ENCODE data around the gene CAPN13. TPM values are rescaled to one million over a fixed set of nuclear protein-coding genes. Genes with fewer than 3 reads are reported as not detected.

Gene CAPN13
- total RNA-seq, 1 experiment from 2014 or later, result not detected

DNA sequence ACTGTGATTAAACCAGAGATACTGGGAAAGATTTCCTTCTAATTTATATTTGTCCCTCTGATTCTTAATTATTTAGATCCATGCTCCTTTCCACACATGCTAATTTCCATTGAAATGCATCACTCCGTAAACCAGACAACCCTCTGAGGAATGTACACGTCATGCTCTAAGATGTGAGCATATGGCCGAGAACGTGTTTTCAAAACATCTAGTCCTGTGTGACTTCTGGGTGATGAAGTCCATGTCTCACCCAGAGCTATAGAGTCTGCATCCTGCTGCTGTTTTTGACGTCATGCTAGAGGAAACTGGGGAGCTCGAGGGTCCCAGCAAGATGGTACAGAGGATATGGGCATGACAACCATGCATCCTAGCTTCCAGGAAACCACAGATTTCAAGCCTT is 53.6 kb downstream of the CAPN13 start:
- POLR2A ChIA-PET, result no interaction called here
- H3K4me3 ChIP-seq (ENCODE audit: low read depth in 2 of 2, low read length in 2 of 2), result no peak overlapping the region
- intact Hi-C loops (cut with micrococcal nuclease; ENCODE audit: unreplicated experiment), result no loop called here
- ATAC-seq, result no peak
- H3K27ac ChIP-seq (ENCODE audit: low read length), result no peak overlapping the region
- H3K9me3 ChIP-seq (ENCODE audit: control insufficient read depth, insufficient read depth, low read depth, low read length), result no peaks in the 10 kb centered on the region
- no peaks in the 10 kb centered on the region for H3K36me3 ChIP-seq (ENCODE audit: control insufficient read depth, insufficient read depth, low read length)
- BruUV-seq (replicated peaks), result no TSS peak
- no peaks in the 10 kb centered on the region; the same call in 1 of the 2 replicates for H3K4me1 ChIP-seq (ENCODE audit: control insufficient read depth, insufficient read depth, low read length)
- TF ChIP-seq SIN3A (IDR thresholded peaks at IDR 0.05; ENCODE audit: borderline replicate concordance, insufficient read depth, low read depth, low read length) (no peak), TCF7L2 (IDR thresholded peaks at IDR 0.05; ENCODE audit: low read depth, low read length) (no peak), CTCF (IDR thresholded peaks at IDR 0.05) (no peak)
- TF ChIP-seq, protein P1, sequence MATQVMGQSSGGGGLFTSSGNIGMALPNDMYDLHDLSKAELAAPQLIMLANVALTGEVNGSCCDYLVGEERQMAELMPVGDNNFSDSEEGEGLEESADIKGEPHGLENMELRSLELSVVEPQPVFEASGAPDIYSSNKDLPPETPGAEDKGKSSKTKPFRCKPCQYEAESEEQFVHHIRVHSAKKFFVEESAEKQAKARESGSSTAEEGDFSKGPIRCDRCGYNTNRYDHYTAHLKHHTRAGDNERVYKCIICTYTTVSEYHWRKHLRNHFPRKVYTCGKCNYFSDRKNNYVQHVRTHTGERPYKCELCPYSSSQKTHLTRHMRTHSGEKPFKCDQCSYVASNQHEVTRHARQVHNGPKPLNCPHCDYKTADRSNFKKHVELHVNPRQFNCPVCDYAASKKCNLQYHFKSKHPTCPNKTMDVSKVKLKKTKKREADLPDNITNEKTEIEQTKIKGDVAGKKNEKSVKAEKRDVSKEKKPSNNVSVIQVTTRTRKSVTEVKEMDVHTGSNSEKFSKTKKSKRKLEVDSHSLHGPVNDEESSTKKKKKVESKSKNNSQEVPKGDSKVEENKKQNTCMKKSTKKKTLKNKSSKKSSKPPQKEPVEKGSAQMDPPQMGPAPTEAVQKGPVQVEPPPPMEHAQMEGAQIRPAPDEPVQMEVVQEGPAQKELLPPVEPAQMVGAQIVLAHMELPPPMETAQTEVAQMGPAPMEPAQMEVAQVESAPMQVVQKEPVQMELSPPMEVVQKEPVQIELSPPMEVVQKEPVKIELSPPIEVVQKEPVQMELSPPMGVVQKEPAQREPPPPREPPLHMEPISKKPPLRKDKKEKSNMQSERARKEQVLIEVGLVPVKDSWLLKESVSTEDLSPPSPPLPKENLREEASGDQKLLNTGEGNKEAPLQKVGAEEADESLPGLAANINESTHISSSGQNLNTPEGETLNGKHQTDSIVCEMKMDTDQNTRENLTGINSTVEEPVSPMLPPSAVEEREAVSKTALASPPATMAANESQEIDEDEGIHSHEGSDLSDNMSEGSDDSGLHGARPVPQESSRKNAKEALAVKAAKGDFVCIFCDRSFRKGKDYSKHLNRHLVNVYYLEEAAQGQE (IDR thresholded peaks at IDR 0.05; ENCODE audit: insufficient read depth in 1 of 2, low read depth in 2 of 2, low read length in 1 of 2), result no peak
- CTCF ChIA-PET, result no interaction called here
- no peak for DNase-seq (ENCODE audit: low read depth, low spot score)
- peaks cover 8% of the 10 kb centered on the region; the same call in 1 of the 2 replicates for H3K27me3 ChIP-seq (ENCODE audit: control insufficient read depth, insufficient read depth, low read length)
- in situ Hi-C loops (cut with HindIII; ENCODE audit: low pct_unique_long_range_greater_than_20kb, low sequenced_read_pairs), result no loop called here

DNA sequence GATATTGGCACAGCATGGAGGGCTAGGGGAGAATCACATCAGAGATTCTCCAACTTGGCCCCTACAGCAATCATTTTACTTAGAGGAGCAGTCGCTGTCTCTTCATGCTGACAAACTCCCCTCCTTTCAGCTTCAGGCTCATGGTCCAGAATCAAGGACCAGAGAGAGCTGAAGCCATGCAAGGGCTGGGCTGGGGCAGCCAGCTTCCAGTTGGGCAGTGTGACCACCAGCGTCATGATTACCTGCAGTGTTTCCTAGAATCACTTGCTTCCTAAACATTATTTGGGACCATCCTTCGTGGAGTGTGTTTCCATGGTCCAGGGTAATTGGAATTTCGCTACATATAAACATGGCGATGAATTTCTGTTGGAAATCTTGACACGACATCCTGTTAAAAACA is 54.4 kb downstream of the CAPN13 start:
- TF ChIP-seq CTCF (IDR thresholded peaks at IDR 0.05) (no peak), POLR2AphosphoS5 (IDR thresholded peaks at IDR 0.05; ENCODE audit: low read depth, low read length) (no peak), SIN3A (IDR thresholded peaks at IDR 0.05; ENCODE audit: borderline replicate concordance, insufficient read depth, low read depth, low read length) (no peak), TCF7L2 (IDR thresholded peaks at IDR 0.05; ENCODE audit: low read depth, low read length) (no peak)
- TF ChIP-seq, protein P1 (IDR thresholded peaks at IDR 0.05; ENCODE audit: insufficient read depth in 1 of 2, low read depth in 2 of 2, low read length in 1 of 2), result no peak
- intact Hi-C loops (cut with micrococcal nuclease; ENCODE audit: unreplicated experiment), result no loop called here
- peaks cover 5% of the 10 kb centered on the region; the same call in 1 of the 2 replicates for H3K27me3 ChIP-seq (ENCODE audit: control insufficient read depth, insufficient read depth, low read length)

More for the DNA sequence above, 54.4 kb downstream of the CAPN13 start:
- in situ Hi-C loops (cut with HindIII; ENCODE audit: low pct_unique_long_range_greater_than_20kb, low sequenced_read_pairs), result no loop called here
- BruUV-seq (replicated peaks), result no TSS peak
- Histone ChIP-seq H3K4me1 (ENCODE audit: control insufficient read depth, insufficient read depth, low read length) (no peaks in the 10 kb centered on the region), H3K27ac (ENCODE audit: low read length) (no peak overlapping the region), H3K36me3 (ENCODE audit: control insufficient read depth, insufficient read depth, low read length) (no peaks in the 10 kb centered on the region), H3K4me3 (ENCODE audit: low read depth in 2 of 2, low read length in 2 of 2) (no peak overlapping the region), H3K9me3 (ENCODE audit: control insufficient read depth, insufficient read depth, low read depth, low read length) (no peaks in the 10 kb centered on the region)
- DNase-seq (ENCODE audit: low read depth, low spot score) (no peak), ATAC-seq (no peak)
- POLR2A ChIA-PET, result no interaction called here
- CTCF ChIA-PET, result no interaction called here
